Spleen (tissue), 11 donors: Measurements from ENCODE around the gene GART. TPM values are rescaled to one million over a fixed set of nuclear protein-coding genes. Genes with fewer than 3 reads are reported as not detected.
A peak's percentile ranks its signal among the peaks of the same experiment; 100 is the strongest.

Experiments used
- DNase-seq: peaks from one replicate; pipeline ENCODE4 v3.0.0-alpha.2; 2020
- H3K27ac ChIP-seq, 8 donors: fragments of 200-600 bp; sonication (generic) in 7 of 8; 1 replicate in 4 of 8; 2 replicates in 4 of 8; pipeline versions ENCODE4 v1.5.0 to v1.8.0; 2016 to 2021; ENCODE audit warnings: inconsistent platforms in 4 of 8, mild to moderate bottlenecking in 4 of 8, moderate library complexity in 1 of 8
- H3K27me3 ChIP-seq, 7 donors: fragments of 200-600 bp; sonication (generic) in 6 of 7; replicated peaks in 1 of 7; 1 replicate in 4 of 7; 2 replicates in 3 of 7; pipeline versions ENCODE4 v1.5.0 to v1.8.0; 2016 to 2021; ENCODE audit warnings: inconsistent platforms in 3 of 7, mild to moderate bottlenecking in 1 of 7
- H3K36me3 ChIP-seq, 6 donors: fragments of 200-600 bp; sonication (generic) in 5 of 6; 1 replicate in 4 of 6; 2 replicates in 2 of 6; pipeline versions ENCODE4 v1.5.0 to v1.8.0; 2016 to 2021; ENCODE audit warnings: inconsistent platforms in 2 of 6
- H3K4me1 ChIP-seq, 6 donors: fragments of 200-600 bp; sonication (generic) in 5 of 6; 1 replicate in 3 of 6; 2 replicates in 3 of 6; pipeline versions ENCODE4 v1.5.0 to v1.8.0; 2016 to 2021; ENCODE audit warnings: inconsistent platforms in 3 of 6
- H3K4me3 ChIP-seq, 8 donors: fragments of 200-600 bp; sonication (generic) in 7 of 8; 1 replicate in 4 of 8; 2 replicates in 4 of 8; pipeline versions ENCODE4 v1.5.0 to v1.8.0; 2016 to 2021; ENCODE audit warnings: inconsistent platforms in 4 of 8, mild to moderate bottlenecking in 4 of 8, moderate library complexity in 2 of 8
- H3K9me3 ChIP-seq, 8 donors: fragments of 200-600 bp; sonication (generic) in 7 of 8; 1 replicate in 4 of 8; 2 replicates in 4 of 8; pipeline versions ENCODE4 v1.5.0 to v1.8.0; 2016 to 2021; ENCODE audit warnings: inconsistent platforms in 4 of 8
- POLR2A ChIP-seq, 3 donors: fragments of 450-650 bp; IDR thresholded peaks; one replicate each; pipeline ENCODE4 v1.5.1; 2017; ENCODE audit warnings: antibody characterized with exemption in 3 of 3, mild to moderate bottlenecking in 1 of 3
- POLR2AphosphoS5 ChIP-seq, 3 donors: sonication (generic); formaldehyde crosslinking; IDR thresholded peaks; one replicate each; pipeline ENCODE4 v1.5.1; 2017; ENCODE audit warnings: antibody characterized with exemption in 3 of 3
- WGBS, 5 donors: extraction: QIAGEN DNeasy Blood & Tissue Kit in 3 of 5; methylation state at CpG; one replicate each; pipeline versions ENCODE4 v1.1.5 to v1.1.7; 2013 to 2018; 5-methylcytosine and 5-hydroxymethylcytosine counted together
- intact Hi-C: fragments of 100-400 bp; cut with DNase I; formaldehyde crosslinking; loops from one replicate; pipeline ENCODE4 v1.15.0; 2023; ENCODE audit warnings: low total_unique reads
- polyA plus RNA-seq, 3 donors: library from polyadenylated mRNA; stranded (reverse); fragments of 200-250 nt; gene quantifications; one replicate each; pipeline ENCODE4 v1.2.1, GENCODE V29; 2013
- total RNA-seq, 7 donors: library from RNA; depleted of rRNA in 3 of 7; stranded (reverse); fragments of >200 nt in 3 of 7; fragmentation: NEBNext Ultra II Directional in 4 of 7; extraction: Animal tissue kit (Norgen Biotek cat#: 25700) in 4 of 7; gene quantifications; one replicate each; pipeline versions ENCODE4 v1.1.0 to v1.2.1, GENCODE V29; 2016 to 2021
- TF ChIP-seq, protein P1 (sequence below), 11 experiments: fragments of 200-600 bp in 7 of 11; fragments of 450-650 bp in 4 of 11; sonication (generic) in 4 of 11; IDR thresholded peaks in 8 of 11; conservative IDR thresholded peaks in 3 of 11; 1 replicate in 7 of 11; 2 replicates in 4 of 11; pipeline versions ENCODE4 v1.4.0 to v1.8.0; 2016 to 2021; ENCODE audit warnings: antibody characterized with exemption in 11 of 11, inconsistent platforms in 4 of 11, mild to moderate bottlenecking in 1 of 11
- donor health status: healthy with polysubstance abuse.
- donor health status: DM: no; HTN: no; CAD: no; lungs with moderate emphysema.
- donor health status: DM: no; HTN: no; CAD: no.
- donor health status: Bipolar disorder and iron deficiency.
- donor health status: healthy.
- donor health status: DM: no; HTN: no; CAD: no.
- donor health status: DM: yes; HTN: yes; CAD: no.

Gene GART
- total and polyA plus RNA-seq, 10 donors = 14.3 to 113 (median 64.7) TPM

DNA sequence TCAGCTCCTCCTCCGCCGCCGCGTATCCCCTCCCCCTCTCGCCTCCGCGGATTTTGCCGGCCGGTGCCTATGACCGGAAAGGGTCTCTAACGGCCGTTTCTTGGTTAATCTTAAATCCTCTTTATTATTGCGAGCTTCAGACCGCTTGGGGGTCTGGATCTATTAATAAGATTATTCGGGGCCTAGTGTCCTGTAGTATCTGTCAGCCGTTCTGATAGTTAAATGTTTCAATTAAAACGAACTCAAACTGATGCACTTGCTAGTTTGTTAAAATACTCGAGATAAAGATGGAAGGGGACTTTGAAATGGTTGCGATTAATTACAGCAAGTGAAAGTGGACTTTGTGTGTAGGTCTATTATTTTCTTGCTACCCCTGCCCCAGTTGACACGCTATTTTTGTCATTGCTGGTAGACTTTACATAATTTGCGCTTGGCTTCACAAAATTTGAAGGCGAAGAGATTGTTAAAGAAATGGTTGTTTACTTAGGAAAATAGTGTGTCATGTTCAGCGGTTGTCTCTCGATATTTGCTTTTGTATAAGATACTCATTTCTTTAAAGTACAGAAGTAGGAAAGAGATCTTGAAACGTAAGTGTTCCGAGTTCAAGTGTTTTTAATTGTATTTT lies 1.7 kb upstream of the GART start:
- Histone ChIP-seq H3K27me3 (no peaks in the 10 kb centered on the region), H3K4me3 (peak overlapping the region; percentile 67 to 90 (median 83)), H3K4me1 (peaks cover 14 to 80% (median 65%) of the 10 kb centered on the region in 6 donors), H3K9me3 (no peaks in the 10 kb centered on the region), H3K36me3 (peaks cover 0 to 36% (median 27%) of the 10 kb centered on the region in 6 donors), H3K27ac (peak overlapping the region; percentile 96 to 99 (median 98))
- 0 to 1% (median 0%) methylated on average over 26 of the region's 26 CpGs for WGBS, 5 donors
- no peak for TF ChIP-seq POLR2AphosphoS5 (IDR thresholded peaks at IDR 0.05)
- no peak for TF ChIP-seq POLR2A (IDR thresholded peaks at IDR 0.05)
- TF ChIP-seq, protein P1, sequence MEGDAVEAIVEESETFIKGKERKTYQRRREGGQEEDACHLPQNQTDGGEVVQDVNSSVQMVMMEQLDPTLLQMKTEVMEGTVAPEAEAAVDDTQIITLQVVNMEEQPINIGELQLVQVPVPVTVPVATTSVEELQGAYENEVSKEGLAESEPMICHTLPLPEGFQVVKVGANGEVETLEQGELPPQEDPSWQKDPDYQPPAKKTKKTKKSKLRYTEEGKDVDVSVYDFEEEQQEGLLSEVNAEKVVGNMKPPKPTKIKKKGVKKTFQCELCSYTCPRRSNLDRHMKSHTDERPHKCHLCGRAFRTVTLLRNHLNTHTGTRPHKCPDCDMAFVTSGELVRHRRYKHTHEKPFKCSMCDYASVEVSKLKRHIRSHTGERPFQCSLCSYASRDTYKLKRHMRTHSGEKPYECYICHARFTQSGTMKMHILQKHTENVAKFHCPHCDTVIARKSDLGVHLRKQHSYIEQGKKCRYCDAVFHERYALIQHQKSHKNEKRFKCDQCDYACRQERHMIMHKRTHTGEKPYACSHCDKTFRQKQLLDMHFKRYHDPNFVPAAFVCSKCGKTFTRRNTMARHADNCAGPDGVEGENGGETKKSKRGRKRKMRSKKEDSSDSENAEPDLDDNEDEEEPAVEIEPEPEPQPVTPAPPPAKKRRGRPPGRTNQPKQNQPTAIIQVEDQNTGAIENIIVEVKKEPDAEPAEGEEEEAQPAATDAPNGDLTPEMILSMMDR (IDR thresholded peaks at IDR 0.05 in 8 of 11, conservative IDR thresholded peaks at IDR 0.05 in 3 of 11) = no peak
- DNase-seq = peak; percentile 94
- intact Hi-C loops = no loop called here

DNA sequence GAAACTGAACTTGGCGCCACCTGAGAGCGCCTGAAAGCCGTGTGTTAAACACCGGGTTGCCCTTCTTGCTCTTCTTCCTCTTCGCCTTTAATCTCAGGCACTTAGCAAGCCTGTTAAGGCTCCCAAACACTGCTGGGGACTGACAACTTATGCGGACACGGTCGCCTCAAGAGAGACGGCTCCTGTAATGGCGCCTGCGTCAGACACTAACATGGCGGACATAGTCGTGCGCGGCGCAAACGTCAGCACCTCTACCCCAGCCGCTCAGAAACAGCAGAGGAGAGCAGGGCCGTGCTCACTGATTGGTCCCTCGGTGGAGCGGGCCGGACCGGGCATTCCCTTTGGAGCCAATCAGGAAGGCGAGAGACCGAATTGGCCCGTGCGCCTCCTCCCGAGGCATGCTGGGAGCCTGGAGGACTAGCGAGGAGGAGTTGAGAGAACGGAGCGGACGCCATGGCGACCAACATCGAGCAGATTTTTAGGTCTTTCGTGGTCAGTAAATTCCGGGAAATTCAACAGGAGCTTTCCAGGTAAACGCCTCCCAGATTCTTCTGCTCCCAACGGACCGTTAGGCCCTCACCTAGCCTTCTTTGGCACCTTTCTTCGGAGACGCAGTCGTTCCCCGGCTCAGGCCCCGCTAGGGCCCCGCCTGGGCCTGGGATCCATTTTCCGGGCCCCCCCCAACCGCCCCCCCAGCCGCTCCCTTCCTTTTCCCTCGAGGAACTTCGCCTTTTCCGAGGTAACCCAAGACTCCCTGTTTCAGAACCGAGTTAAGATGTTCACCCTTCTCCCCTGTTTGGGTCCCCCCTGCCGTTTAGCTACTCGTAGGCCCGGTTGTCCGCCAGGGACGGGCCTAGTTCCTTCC lies 955 bp upstream of the GART start, which contains the start of gene SON:
SON (plus strand) TSS at position 399 of the 865 bp plus-strand sequence; CDS start at position 454, 55 bp downstream.
- peak; percentile 81 to 92 (median 88) for TF ChIP-seq POLR2A (IDR thresholded peaks at IDR 0.05)
- peak; percentile 97 to 98 (median 98) for TF ChIP-seq POLR2AphosphoS5 (IDR thresholded peaks at IDR 0.05)
- TF ChIP-seq, protein P1 (IDR thresholded peaks at IDR 0.05 in 8 of 11, conservative IDR thresholded peaks at IDR 0.05 in 3 of 11) = peak in 1 of 11 experiments; percentile 39
- intact Hi-C loops = no loop called here
- 0% methylated on average over 45 to 56 of the region's 57 CpGs for WGBS, 5 donors
- Histone ChIP-seq H3K4me1 (peaks cover 14 to 72% (median 58%) of the 10 kb centered on the region in 6 donors), H3K27me3 (no peaks in the 10 kb centered on the region), H3K36me3 (peaks cover 0 to 36% (median 28%) of the 10 kb centered on the region in 6 donors), H3K4me3 (peak within 1 kb of the TSS; percentile 67 to 90 (median 83)), H3K9me3 (no peaks in the 10 kb centered on the region), H3K27ac (peak within 1 kb of the TSS; percentile 96 to 99 (median 98))
- DNase-seq = peak; percentile 99

GRCh38 chr21:33541105-33541711 lies 709 bp downstream of the GART start:
- intact Hi-C loops = no loop called here
- H3K36me3 ChIP-seq = peaks cover 0 to 36% (median 27%) of the 10 kb centered on the region in 6 donors
- peak overlapping the region; percentile 67 to 90 (median 83) for H3K4me3 ChIP-seq
- no peaks in the 10 kb centered on the region for H3K9me3 ChIP-seq
- H3K27ac ChIP-seq = peak overlapping the region; percentile 96 to 99 (median 98)
- no peaks in the 10 kb centered on the region for H3K27me3 ChIP-seq
- TF ChIP-seq, protein P1 (IDR thresholded peaks at IDR 0.05 in 8 of 11, conservative IDR thresholded peaks at IDR 0.05 in 3 of 11) = no peak
- TF ChIP-seq POLR2AphosphoS5 (IDR thresholded peaks at IDR 0.05) (no peak), POLR2A (IDR thresholded peaks at IDR 0.05) (no peak)
- H3K4me1 ChIP-seq = peaks cover 14 to 56% (median 48%) of the 10 kb centered on the region in 6 donors
- DNase-seq = no peak
- WGBS, 5 donors = 39 to 48% (median 42%) methylated on average over 19 of the region's 19 CpGs
